Myocyte (in vitro differentiated cells): ENCODE measurements around the gene NUCKS1. TPM values are rescaled to one million over a fixed set of nuclear protein-coding genes. Genes with fewer than 3 reads are reported as not detected.

Experiments
- DNase-seq: peaks from one replicate; pipeline ENCODE4 v3.0.0-alpha.2; 2012; ENCODE audit warnings: low read depth
- total RNA-seq: library from RNA; depleted of rRNA; stranded (reverse); fragments of >200 nt; gene quantifications from 2 replicates; pipeline ENCODE4 v1.2.3, GENCODE V29; 2014

NUCKS1 gene
- total RNA-seq, 1 donor from 2014 or later: 151 TPM

GRCh38 chr1:205701420-205701819 lies 48.6 kb downstream of the NUCKS1 start:
- no peak for DNase-seq

- peak; percentile 12 for DNase-seq
Observed at GRCh38 chr1:205700865-205701401, 49.0 kb downstream of the NUCKS1 start.

GRCh38 chr1:205699416-205699815 lies 50.6 kb downstream of the NUCKS1 start:
- no peak for DNase-seq

- no peak for DNase-seq
Observed at GRCh38 chr1:205698921-205699320, 51.1 kb downstream of the NUCKS1 start.

GRCh38 chr1:205693421-205693991 lies 56.5 kb downstream of the NUCKS1 start:
- DNase-seq: no peak

- no peak for DNase-seq
Observed at GRCh38 chr1:205692423-205692822, 57.6 kb downstream of the NUCKS1 start.

GRCh38 chr1:205690122-205690756 lies 59.7 kb downstream of the NUCKS1 start:
- DNase-seq: no peak

- no peak for DNase-seq
Observed at GRCh38 chr1:205689479-205689878, 60.5 kb downstream of the NUCKS1 start.

- no peak for DNase-seq
Observed at GRCh38 chr1:205688171-205689080, 61.6 kb downstream of the NUCKS1 start.

GRCh38 chr1:205687242-205687641 lies 62.7 kb downstream of the NUCKS1 start:
- DNase-seq: peak; percentile 33

- no peak for DNase-seq
Observed at GRCh38 chr1:205681364-205681763, 68.6 kb downstream of the NUCKS1 start.

- peak; percentile 37 for DNase-seq
Observed at GRCh38 chr1:205680073-205680851, 69.7 kb downstream of the NUCKS1 start, which contains the start of gene SLC45A3. TSS of gene SLC45A3 (minus strand) at chr1:205680509. CDS start at chr1:205664656, 15,853 bp downstream.

- no peak for DNase-seq
Observed at GRCh38 chr1:205678286-205679111, 71.5 kb downstream of the NUCKS1 start.

GRCh38 chr1:205677167-205677566 lies 72.8 kb downstream of the NUCKS1 start:
- peak; percentile 35 for DNase-seq

- peak; percentile 25 for DNase-seq
Observed at GRCh38 chr1:205676597-205676996, 73.4 kb downstream of the NUCKS1 start.

GRCh38 chr1:205676002-205676401 lies 74.0 kb downstream of the NUCKS1 start:
- DNase-seq: no peak

GRCh38 chr1:205675247-205675646 lies 74.7 kb downstream of the NUCKS1 start:
- no peak for DNase-seq

GRCh38 chr1:205672970-205673369 lies 77.0 kb downstream of the NUCKS1 start:
- no peak for DNase-seq

- DNase-seq: no peak
Observed at GRCh38 chr1:205672395-205672889, 77.5 kb downstream of the NUCKS1 start.
